ENCODE measurements around the gene F2. TPM values are rescaled to one million over a fixed set of nuclear protein-coding genes. Genes with fewer than 3 reads are reported as not detected.

Gene F2
- total and polyA plus RNA-seq, 2 donors (not counting 1 experiment from before 2014, with no cell fraction given), result not detected

DNA sequence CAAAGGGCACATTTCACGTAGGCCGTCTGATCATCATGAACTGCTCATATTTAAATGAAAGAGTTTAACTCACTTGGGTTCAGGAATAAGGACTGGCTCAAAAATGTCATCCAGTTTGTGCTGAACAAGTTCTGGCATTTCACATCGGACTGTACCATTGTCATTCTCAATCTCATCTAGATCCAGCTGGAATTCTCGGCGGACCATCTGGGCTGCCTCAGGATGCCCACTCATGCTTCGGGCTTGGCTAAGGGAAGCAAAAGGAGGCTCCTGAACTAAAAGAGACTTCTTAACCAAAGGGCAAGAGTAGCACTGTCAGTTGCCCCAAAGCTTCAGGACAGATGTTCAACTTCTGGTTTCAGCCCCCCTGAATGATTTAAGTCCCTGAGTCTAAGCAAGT lies 40.2 kb downstream of the F2 start:
- H3K27me3 ChIP-seq (replicated peaks in 1 of 4; ENCODE audit: control extremely low read depth in 1 of 4, control insufficient read depth in 3 of 4, insufficient read depth in 4 of 4, low read length in 3 of 4), result no peaks in the 10 kb centered on the region
- DNase-seq (no peak), ATAC-seq (ENCODE audit: low read depth) (no peak)
- TF ChIP-seq, protein P1, sequence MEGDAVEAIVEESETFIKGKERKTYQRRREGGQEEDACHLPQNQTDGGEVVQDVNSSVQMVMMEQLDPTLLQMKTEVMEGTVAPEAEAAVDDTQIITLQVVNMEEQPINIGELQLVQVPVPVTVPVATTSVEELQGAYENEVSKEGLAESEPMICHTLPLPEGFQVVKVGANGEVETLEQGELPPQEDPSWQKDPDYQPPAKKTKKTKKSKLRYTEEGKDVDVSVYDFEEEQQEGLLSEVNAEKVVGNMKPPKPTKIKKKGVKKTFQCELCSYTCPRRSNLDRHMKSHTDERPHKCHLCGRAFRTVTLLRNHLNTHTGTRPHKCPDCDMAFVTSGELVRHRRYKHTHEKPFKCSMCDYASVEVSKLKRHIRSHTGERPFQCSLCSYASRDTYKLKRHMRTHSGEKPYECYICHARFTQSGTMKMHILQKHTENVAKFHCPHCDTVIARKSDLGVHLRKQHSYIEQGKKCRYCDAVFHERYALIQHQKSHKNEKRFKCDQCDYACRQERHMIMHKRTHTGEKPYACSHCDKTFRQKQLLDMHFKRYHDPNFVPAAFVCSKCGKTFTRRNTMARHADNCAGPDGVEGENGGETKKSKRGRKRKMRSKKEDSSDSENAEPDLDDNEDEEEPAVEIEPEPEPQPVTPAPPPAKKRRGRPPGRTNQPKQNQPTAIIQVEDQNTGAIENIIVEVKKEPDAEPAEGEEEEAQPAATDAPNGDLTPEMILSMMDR (IDR thresholded peaks at IDR 0.05), result no peak
- TF ChIP-seq EZH2 (IDR thresholded peaks at IDR 0.05; ENCODE audit: borderline replicate concordance, insufficient read depth, low read depth, low read length, poor library complexity, severe bottlenecking), result no peak
- H4K20me1 ChIP-seq (ENCODE audit: control insufficient read depth, insufficient read depth, low read length, poor library complexity, severe bottlenecking), result no peaks in the 10 kb centered on the region
- H3K36me3 ChIP-seq (replicated peaks in 1 of 2; ENCODE audit: control extremely low read depth in 1 of 2, control insufficient read depth in 1 of 2, extremely low read depth in 1 of 2, insufficient read depth in 2 of 2, low read length in 1 of 2), result peaks cover 33 to 77% of the 10 kb centered on the region in 2 experiments
- 95% methylated on average over 6 of the region's 6 CpGs for WGBS (ENCODE audit: insufficient coverage)
- POLR2A ChIA-PET, result no interaction called here
- no peaks in the 10 kb centered on the region for H3K4me1 Mint-ChIP-seq
- no peak overlapping the region for H3K27ac ChIP-seq (ENCODE audit: low read length in 2 of 2)
- no peaks in the 10 kb centered on the region for H3K9me3 ChIP-seq (ENCODE audit: control extremely low read depth in 1 of 3, control insufficient read depth in 2 of 3, insufficient read depth in 1 of 3, low read length in 2 of 3)
- H3K4me3 Mint-ChIP-seq, result no peak overlapping the region
- H2AFZ ChIP-seq (ENCODE audit: insufficient read depth, low read depth, low read length, poor library complexity, severe bottlenecking), result no peak overlapping the region
- H3K4me2 ChIP-seq (replicated peaks; ENCODE audit: low read depth, low read length, poor library complexity, severe bottlenecking), result no peak overlapping the region
- no peaks in the 10 kb centered on the region for H3K27me3 Mint-ChIP-seq
- no peaks in the 10 kb centered on the region for H3K9me3 Mint-ChIP-seq (ENCODE audit: insufficient read depth)
- H3K27ac Mint-ChIP-seq, result no peak overlapping the region
- intact Hi-C loops (cut with micrococcal nuclease), result no loop called here
- no peak overlapping the region for H3K9ac ChIP-seq (ENCODE audit: low read length)
- CTCF ChIA-PET, result no interaction called here
- no peaks in the 10 kb centered on the region for H3K79me2 ChIP-seq (ENCODE audit: control insufficient read depth, insufficient read depth, low read length)
- H3K4me1 ChIP-seq (ENCODE audit: control insufficient read depth in 2 of 2, insufficient read depth in 2 of 2, low read length in 2 of 2), result no peaks in the 10 kb centered on the region
- H3K4me3 ChIP-seq (ENCODE audit: control extremely low read depth in 1 of 5, extremely low read depth in 1 of 5, insufficient read depth in 1 of 5, low read depth in 2 of 5, low read length in 4 of 5), result no peak overlapping the region

DNA sequence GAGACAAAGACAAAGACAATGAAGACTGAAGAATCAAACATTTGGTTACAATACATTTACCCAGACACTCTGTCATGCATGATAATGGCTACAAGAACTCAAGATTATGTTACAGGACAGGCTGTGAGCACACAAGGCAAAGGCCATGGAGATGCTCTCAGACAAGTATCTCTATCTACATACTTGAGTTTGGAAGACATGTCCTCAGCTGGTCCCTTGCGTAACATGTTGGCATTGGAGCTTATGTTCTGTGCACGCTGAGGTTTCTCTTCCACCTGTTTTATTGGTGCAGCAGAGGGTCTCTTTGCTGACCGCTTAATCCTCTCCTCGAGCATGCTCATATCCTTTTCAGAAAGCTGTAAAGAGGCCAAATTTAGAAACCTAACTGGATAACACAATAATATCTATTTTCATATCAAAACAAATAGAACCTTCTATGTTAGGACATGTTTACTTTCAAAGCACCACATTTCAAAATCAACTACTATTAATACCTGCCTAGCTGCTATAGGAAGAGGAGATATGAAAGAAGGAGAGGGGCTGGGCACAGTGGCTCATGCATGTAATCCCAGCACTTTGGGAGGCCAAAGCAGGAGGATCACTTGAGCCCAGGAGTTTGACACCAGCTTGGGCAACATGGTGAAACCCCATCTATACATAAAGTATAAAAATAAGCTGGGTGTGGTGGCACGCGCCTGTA lies 41.6 kb downstream of the F2 start:
- H3K4me3 Mint-ChIP-seq, result no peak overlapping the region
- CTCF ChIA-PET, result no interaction called here

More for the DNA sequence above, 41.6 kb downstream of the F2 start:
- Histone ChIP-seq H3K27ac (ENCODE audit: low read length in 2 of 2) (no peak overlapping the region), H3K9me3 (ENCODE audit: control extremely low read depth in 1 of 3, control insufficient read depth in 2 of 3, insufficient read depth in 1 of 3, low read length in 2 of 3) (no peaks in the 10 kb centered on the region), H3K4me1 (ENCODE audit: control insufficient read depth in 2 of 2, insufficient read depth in 2 of 2, low read length in 2 of 2) (no peaks in the 10 kb centered on the region), H3K79me2 (ENCODE audit: control insufficient read depth, insufficient read depth, low read length) (no peaks in the 10 kb centered on the region), H3K4me2 (replicated peaks; ENCODE audit: low read depth, low read length, poor library complexity, severe bottlenecking) (no peak overlapping the region), H3K36me3 (replicated peaks in 1 of 2; ENCODE audit: control extremely low read depth in 1 of 2, control insufficient read depth in 1 of 2, extremely low read depth in 1 of 2, insufficient read depth in 2 of 2, low read length in 1 of 2) (peaks cover 28 to 69% of the 10 kb centered on the region in 2 experiments), H2AFZ (ENCODE audit: insufficient read depth, low read depth, low read length, poor library complexity, severe bottlenecking) (no peak overlapping the region), H3K9ac (ENCODE audit: low read length) (no peak overlapping the region), H3K4me3 (ENCODE audit: control extremely low read depth in 1 of 5, extremely low read depth in 1 of 5, insufficient read depth in 1 of 5, low read depth in 2 of 5, low read length in 4 of 5) (no peak overlapping the region), H4K20me1 (ENCODE audit: control insufficient read depth, insufficient read depth, low read length, poor library complexity, severe bottlenecking) (no peaks in the 10 kb centered on the region), H3K27me3 (replicated peaks in 1 of 4; ENCODE audit: control extremely low read depth in 1 of 4, control insufficient read depth in 3 of 4, insufficient read depth in 4 of 4, low read length in 3 of 4) (no peaks in the 10 kb centered on the region)
- DNase-seq (no peak), ATAC-seq (ENCODE audit: low read depth) (no peak)
- 94% methylated on average over 2 of the region's 6 CpGs for WGBS (ENCODE audit: insufficient coverage)
- TF ChIP-seq, protein P1 (IDR thresholded peaks at IDR 0.05), result no peak
- TF ChIP-seq EZH2 (IDR thresholded peaks at IDR 0.05; ENCODE audit: borderline replicate concordance, insufficient read depth, low read depth, low read length, poor library complexity, severe bottlenecking), result no peak
- Mint-ChIP-seq H3K27me3 (no peaks in the 10 kb centered on the region), H3K9me3 (ENCODE audit: insufficient read depth) (no peaks in the 10 kb centered on the region), H3K27ac (no peak overlapping the region), H3K4me1 (no peaks in the 10 kb centered on the region)
- POLR2A ChIA-PET, result no interaction called here
- intact Hi-C loops (cut with micrococcal nuclease), result no loop called here

Measured in B cell (primary cell).